C4-2B (cell line): Measurements from ENCODE around the gene CCDC38.
"Not testable (repeated sequence)": the region's sequence is repeated elsewhere in the genome, so short reads cannot be mapped to it uniquely, and the experiment has no call there.

Source experiments
- H3K27ac ChIP-seq: fragments of 450-650 bp; 2 replicates; pipeline ENCODE4 v1.5.1; 2017
- ZFX ChIP-seq: fragments of 450-650 bp; IDR thresholded peaks from 2 replicates; pipeline ENCODE4 v1.6.1; 2017
- TF ChIP-seq, protein P1 (sequence below): fragments of 450-650 bp; conservative IDR thresholded peaks from 2 replicates; pipeline ENCODE4 v1.5.1; 2017; ENCODE audit warnings: mild to moderate bottlenecking

The CCDC38 gene

DNA sequence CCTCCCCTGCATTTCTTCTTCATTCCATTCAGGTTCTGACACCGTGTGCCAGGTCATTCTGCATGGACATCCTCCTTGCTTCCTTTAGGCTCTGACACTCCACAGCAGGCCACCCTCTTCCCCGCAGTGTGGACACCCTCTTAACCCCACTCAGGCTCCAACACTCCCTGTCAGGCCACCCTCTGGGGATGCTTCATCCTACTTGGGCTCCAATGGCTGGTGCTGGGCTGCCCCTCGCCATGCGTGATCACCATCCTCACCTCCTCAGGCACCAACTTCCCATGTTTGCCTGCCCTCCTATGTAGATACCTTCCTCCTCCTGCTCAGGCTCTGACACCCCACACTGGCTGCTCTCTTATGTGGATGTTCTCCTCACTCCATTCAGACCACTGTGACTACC, 90.3 kb downstream of the CCDC38 start:
- no peak overlapping the region for H3K27ac ChIP-seq

DNA sequence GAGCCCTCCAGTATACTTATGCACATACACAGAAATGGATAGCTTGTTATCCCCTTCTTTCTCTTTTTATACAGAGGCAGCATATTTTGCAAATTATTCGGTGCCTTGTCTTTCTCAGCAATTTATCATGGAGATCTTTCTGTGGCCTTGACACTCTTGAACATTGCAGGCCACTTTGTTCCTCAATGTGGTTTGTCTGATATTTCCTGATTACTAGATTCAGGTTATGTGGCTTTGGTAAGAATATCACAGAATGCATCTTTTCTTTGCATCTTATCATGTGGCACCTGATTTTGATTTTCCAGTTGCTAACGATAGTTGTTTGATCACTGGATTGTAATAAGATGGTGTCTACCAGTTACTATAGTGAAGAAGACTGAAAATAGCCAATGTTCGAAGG, 90.8 kb downstream of the CCDC38 start:
- no peak for TF ChIP-seq ZFX
- TF ChIP-seq, protein P1, sequence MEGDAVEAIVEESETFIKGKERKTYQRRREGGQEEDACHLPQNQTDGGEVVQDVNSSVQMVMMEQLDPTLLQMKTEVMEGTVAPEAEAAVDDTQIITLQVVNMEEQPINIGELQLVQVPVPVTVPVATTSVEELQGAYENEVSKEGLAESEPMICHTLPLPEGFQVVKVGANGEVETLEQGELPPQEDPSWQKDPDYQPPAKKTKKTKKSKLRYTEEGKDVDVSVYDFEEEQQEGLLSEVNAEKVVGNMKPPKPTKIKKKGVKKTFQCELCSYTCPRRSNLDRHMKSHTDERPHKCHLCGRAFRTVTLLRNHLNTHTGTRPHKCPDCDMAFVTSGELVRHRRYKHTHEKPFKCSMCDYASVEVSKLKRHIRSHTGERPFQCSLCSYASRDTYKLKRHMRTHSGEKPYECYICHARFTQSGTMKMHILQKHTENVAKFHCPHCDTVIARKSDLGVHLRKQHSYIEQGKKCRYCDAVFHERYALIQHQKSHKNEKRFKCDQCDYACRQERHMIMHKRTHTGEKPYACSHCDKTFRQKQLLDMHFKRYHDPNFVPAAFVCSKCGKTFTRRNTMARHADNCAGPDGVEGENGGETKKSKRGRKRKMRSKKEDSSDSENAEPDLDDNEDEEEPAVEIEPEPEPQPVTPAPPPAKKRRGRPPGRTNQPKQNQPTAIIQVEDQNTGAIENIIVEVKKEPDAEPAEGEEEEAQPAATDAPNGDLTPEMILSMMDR: no peak
- H3K27ac ChIP-seq: no peak overlapping the region

More for the DNA sequence above, 90.3 kb downstream of the CCDC38 start:
- TF ChIP-seq ZFX: no peak
- TF ChIP-seq, protein P1: no peak

DNA sequence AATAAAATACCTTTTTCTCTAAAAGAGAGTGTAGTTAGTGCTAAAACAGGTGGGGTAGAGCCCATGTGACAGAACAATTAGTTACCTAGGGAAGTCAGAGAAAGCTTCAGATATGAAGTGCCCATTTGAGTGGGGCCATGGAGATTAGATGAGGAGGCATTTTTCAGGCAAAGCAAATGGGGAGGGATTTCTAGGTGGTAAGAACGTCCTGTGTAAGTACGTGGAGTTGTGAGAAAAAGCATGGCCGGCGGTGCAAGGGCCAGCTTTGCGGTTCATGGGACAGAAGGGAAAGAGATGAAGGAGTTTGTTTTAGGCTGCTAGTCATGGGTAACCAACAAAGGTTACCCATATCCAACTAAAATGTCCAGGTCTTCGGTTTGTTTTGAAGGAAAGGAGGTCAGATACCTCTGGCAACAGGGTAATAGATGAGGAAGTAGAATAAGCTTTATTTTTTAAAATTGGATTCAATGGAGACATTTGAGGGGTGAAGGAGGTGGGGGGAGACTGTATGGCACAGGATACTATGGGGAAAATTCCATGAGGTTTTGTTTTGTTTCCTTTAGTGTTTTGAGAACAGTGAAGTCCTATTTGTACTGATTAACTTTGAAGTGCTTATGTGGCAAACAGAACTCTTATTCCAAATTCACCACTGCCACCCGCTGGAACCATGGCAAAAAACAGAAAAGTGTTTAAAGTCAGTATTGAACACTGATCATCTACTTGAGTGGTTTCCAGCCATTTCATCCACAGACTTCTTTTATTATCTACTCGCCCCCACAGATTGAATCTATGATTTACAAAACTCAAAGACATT, 93.6 kb downstream of the CCDC38 start:
- TF ChIP-seq ZFX: no peak
- TF ChIP-seq, protein P1: peak; percentile 47

DNA sequence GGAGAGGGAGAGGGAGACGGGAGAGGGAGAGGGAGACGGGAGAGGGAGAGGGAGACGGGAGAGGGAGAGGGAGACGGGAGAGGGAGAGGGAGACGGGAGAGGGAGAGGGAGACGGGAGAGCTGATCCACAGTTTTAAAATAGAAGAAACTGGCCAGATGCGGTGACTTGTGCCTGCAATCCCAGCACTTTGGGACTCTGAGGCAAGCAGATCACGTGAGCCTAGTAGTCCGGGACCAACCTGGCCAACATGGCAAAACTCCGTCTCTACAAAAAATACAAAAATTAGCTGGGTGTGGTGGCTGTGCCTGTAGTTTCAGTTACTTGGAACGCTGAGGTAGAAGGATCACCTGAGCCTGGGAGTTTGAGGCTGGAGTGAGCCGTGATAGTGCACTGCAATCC, 100.0 kb downstream of the CCDC38 start:
- not testable (repeated sequence) for H3K27ac ChIP-seq

More for the DNA sequence above, 93.6 kb downstream of the CCDC38 start:
- H3K27ac ChIP-seq: no peak overlapping the region

DNA sequence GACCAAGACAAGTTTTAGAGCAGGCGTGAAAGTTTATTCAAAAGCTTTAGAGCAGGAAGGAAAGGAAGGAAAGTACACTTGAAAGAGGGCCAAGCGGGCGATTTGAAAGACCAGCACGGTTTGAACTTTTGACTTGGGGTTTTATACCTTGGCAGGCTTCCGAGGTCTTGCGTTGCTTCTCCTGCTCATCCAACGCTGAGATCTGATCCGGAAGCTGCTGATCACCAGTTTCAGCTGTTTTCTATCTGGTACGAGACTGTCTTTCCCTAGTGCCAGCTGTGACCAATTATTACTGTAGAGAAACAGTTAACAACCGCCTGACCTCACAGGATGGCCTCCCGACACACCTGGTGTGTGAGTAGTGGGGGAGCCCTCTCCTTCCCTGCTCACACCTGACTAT, 104.3 kb downstream of the CCDC38 start:
- H3K27ac ChIP-seq: no peak overlapping the region
- TF ChIP-seq, protein P1: no peak
- TF ChIP-seq ZFX: no peak

DNA sequence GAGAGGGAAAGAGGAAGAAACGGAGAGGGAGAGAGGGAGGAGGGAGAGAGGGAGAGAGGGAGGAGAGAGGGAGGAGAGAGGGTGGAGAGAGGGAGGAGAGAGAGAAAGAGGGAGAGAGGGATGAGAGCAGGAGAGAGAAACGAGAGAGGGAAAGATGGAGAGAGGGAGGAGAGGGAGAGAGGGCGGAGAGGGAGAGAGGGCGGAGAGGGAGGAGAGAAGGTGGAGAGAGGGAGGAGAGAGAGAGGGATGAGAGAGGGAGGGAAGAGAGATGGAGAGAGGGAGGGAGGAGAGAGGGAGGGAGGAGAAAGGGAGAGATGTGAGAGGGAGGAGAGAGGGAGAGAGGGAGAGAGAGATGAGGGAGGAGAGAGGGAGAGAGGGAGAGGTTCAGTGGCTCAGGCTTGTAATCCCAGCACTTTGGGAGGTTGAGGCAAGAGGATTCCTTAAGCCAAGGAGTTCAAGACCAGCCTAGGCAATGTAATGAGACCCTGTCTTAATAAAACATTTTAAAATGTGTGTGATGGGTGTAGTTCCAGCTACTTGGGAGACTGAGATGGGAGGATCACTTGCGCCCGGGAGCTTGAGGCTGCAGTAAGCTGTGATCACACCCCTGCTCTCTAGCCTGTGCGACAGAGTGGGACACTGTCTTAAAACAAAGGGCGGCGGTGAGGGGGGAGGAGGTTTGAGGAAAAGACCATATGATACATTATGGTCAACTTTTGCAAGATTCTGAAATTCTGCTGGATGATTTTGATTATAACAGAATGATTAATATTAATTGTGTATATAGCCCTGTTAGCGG, 105.0 kb downstream of the CCDC38 start:
- peak overlapping the region; percentile 21; the same call in 1 of the 2 replicates for H3K27ac ChIP-seq
- TF ChIP-seq, protein P1: no peak
- TF ChIP-seq ZFX: no peak

DNA sequence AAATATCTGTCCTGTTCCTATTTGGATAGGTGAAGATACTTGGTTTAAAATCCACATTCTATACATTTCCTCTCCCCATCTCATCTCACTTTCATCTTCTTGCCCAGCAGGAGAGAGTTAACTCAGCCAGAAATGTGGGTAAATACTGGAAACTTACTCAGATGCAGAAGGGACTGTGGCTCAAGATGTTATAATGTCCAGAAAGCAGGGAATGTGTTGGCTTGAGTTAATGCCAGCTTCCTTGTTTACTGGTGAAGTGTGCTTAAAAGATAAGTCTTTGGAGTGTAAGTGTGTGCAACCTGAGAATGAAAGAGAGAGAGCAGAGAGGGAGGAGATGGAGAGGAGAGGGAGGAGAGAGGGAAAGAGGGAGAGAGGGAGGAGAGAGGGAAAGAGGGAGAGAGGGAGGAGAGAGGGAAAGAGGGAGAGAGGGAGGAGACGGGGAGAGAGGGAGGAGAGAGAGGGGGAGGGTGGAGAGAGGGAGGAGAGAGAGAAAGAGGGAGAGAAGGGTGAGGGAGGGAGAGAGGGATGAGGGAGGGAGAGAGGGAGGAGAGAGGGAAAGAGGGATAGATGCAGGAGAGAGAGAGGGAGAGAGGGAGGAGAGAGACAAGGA, 105.7 kb downstream of the CCDC38 start:
- peak overlapping the region; percentile 21; the same call in 1 of the 2 replicates for H3K27ac ChIP-seq
- TF ChIP-seq, protein P1: no peak
- TF ChIP-seq ZFX: no peak
